Measurements from ENCODE around the gene BCL2L13. TPM values are rescaled to one million over a fixed set of nuclear protein-coding genes. Genes with fewer than 3 reads are reported as not detected.

BCL2L13 gene
- total and polyA plus RNA-seq, 8 donors: 13.7 to 74.1 (median 30.6) TPM

GRCh38 chr22:17712441-17712840 lies 73.9 kb downstream of the BCL2L13 start:
- Histone ChIP-seq H3K9me3 (no peaks in the 10 kb centered on the region), H3K27me3 (no peaks in the 10 kb centered on the region), H3K27ac (no peak overlapping the region), H3K4me1 (peaks cover 0 to 9% (median 0%) of the 10 kb centered on the region in 4 donors), H3K36me3 (peaks cover 0 to 17% (median 9%) of the 10 kb centered on the region in 4 donors), H3K4me3 (no peak overlapping the region)
- no peak for DNase-seq
- intact Hi-C loops (cut with DNase I; ENCODE audit: low total_unique reads): no loop called here
- 53 to 73% (median 61%) methylated on average over 2 of the region's 2 CpGs for WGBS, 5 donors
- no peak for TF ChIP-seq EP300 (IDR thresholded peaks at IDR 0.05)
- TF ChIP-seq POLR2A (IDR thresholded peaks at IDR 0.05): no peak
- no peak for TF ChIP-seq CTCF (IDR thresholded peaks at IDR 0.05)
- TF ChIP-seq POLR2AphosphoS5 (IDR thresholded peaks at IDR 0.05): no peak

- Histone ChIP-seq H3K4me3 (no peak overlapping the region), H3K27ac (no peak overlapping the region), H3K36me3 (peaks cover 0 to 3% (median 0%) of the 10 kb centered on the region in 4 donors), H3K4me1 (no peaks in the 10 kb centered on the region), H3K27me3 (no peaks in the 10 kb centered on the region), H3K9me3 (no peaks in the 10 kb centered on the region)
- WGBS, 5 donors: 81 to 97% (median 89%) methylated on average over 3 of the region's 3 CpGs
- no peak for DNase-seq
- intact Hi-C loops (cut with DNase I; ENCODE audit: low total_unique reads): no loop called here
- TF ChIP-seq EP300 (IDR thresholded peaks at IDR 0.05) (no peak), POLR2AphosphoS5 (IDR thresholded peaks at IDR 0.05) (no peak), CTCF (IDR thresholded peaks at IDR 0.05) (no peak), POLR2A (IDR thresholded peaks at IDR 0.05) (no peak)
Measured at GRCh38 chr22:17716529-17716928, 78.0 kb downstream of the BCL2L13 start.

GRCh38 chr22:17717708-17718107 lies 79.2 kb downstream of the BCL2L13 start:
- Histone ChIP-seq H3K4me1 (no peaks in the 10 kb centered on the region), H3K9me3 (no peaks in the 10 kb centered on the region), H3K27me3 (no peaks in the 10 kb centered on the region), H3K27ac (no peak overlapping the region), H3K36me3 (no peaks in the 10 kb centered on the region), H3K4me3 (no peak overlapping the region)
- intact Hi-C loops (cut with DNase I; ENCODE audit: low total_unique reads): no loop called here
- WGBS, 5 donors: 68 to 89% (median 84%) methylated on average over 4 of the region's 4 CpGs
- DNase-seq: no peak
- no peak for TF ChIP-seq CTCF (IDR thresholded peaks at IDR 0.05)
- no peak for TF ChIP-seq EP300 (IDR thresholded peaks at IDR 0.05)
- no peak for TF ChIP-seq POLR2A (IDR thresholded peaks at IDR 0.05)
- TF ChIP-seq POLR2AphosphoS5 (IDR thresholded peaks at IDR 0.05): no peak

DNA sequence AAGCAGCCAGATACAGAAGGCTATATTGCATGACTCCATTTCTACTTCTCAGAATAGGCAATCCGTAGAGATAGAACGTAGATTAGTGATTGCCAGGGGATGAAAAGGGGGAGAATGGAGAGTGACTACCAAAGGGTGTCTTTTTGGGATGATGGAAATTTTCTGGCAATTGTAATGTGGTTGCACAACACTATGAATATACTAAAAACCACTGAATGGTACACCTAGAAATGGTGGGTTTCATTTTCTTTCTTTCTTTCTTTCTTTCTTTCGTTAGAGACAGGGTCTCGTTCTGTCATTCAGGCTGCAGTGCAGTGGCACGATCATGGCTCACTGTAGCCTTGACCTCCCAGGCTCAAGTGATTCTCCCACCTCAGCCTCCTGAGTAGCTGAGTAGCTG lies 81.4 kb downstream of the BCL2L13 start:
- Histone ChIP-seq H3K4me3 (no peak overlapping the region), H3K4me1 (peaks cover 0 to 5% (median 4%) of the 10 kb centered on the region in 4 donors), H3K9me3 (no peaks in the 10 kb centered on the region), H3K27ac (no peak overlapping the region), H3K36me3 (no peaks in the 10 kb centered on the region), H3K27me3 (no peaks in the 10 kb centered on the region)
- intact Hi-C loops (cut with DNase I; ENCODE audit: low total_unique reads): no loop called here
- no peak for TF ChIP-seq EP300 (IDR thresholded peaks at IDR 0.05)
- TF ChIP-seq CTCF (IDR thresholded peaks at IDR 0.05): no peak
- TF ChIP-seq POLR2A (IDR thresholded peaks at IDR 0.05): no peak
- no peak for DNase-seq
- WGBS, 5 donors: 90 to 97% (median 95%) methylated on average over 5 of the region's 5 CpGs

Data from stomach (tissue), 9 donors.